GM10847 (cell line): Measurements from ENCODE around the gene EHD4.

ENCODE experiments used
- POLR2A ChIP-seq: IDR thresholded peaks from 2 replicates; pipeline ENCODE4 v1.6.1; 2011; ENCODE audit not compliant: insufficient read length; ENCODE audit errors: extremely low read depth

EHD4 gene

DNA sequence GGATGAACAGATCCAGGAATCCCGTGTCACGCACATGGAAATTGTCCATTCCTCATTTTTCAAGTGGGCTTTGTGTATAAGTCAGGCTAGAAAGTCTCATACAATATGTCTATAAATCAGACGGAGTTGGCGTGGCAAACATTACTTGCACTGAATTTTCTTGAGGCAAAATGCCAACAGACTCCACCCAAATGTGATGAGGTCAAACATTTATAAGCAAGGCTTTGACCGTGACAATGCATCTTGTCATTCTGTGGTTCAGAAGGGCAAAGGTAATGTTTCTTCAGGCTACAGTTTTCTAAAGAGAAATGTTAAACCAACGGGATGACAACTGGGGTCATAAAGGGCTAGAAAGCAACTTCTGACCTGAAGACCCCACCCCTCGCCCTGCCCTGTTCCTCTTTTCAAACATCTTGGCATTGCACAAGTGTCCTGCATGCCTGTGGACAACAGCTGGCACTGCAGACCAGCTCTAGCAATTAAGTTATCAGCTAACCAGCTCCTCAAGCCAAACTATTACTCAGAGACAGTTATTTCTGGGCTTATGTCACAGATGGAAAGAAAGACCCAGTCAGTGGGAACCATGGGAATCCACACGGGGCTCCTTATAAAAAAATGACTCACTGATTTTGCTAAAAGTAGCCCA lies 42.0 kb downstream of the EHD4 start:
- no peak for TF ChIP-seq POLR2A

GRCh38 chr15:41928637-41929620 lies 43.4 kb downstream of the EHD4 start:
- no peak for TF ChIP-seq POLR2A

DNA sequence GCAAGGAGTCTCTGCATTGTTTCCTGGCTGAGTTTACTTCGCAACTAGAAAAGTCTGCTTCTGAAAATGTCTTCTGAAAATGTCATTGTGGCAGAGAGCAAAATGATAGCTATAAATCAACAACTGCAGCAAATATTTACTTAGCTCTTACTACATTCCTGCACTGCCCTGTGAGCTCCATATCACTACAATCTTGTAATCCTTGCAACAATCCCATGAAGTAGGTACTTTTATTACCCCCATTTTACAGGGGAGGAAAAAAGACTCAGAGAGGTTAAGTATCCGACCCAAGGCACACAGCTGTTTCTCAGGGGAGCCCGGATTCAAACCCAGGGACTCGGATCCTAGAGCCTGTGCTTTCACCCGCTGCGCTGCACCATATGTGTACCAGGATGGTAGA lies 44.3 kb downstream of the EHD4 start:
- no peak for TF ChIP-seq POLR2A

- TF ChIP-seq POLR2A, result no peak
Measured at GRCh38 chr15:41927536-41927935, 44.8 kb downstream of the EHD4 start.

GRCh38 chr15:41926185-41927056 lies 45.9 kb downstream of the EHD4 start:
- no peak for TF ChIP-seq POLR2A

DNA sequence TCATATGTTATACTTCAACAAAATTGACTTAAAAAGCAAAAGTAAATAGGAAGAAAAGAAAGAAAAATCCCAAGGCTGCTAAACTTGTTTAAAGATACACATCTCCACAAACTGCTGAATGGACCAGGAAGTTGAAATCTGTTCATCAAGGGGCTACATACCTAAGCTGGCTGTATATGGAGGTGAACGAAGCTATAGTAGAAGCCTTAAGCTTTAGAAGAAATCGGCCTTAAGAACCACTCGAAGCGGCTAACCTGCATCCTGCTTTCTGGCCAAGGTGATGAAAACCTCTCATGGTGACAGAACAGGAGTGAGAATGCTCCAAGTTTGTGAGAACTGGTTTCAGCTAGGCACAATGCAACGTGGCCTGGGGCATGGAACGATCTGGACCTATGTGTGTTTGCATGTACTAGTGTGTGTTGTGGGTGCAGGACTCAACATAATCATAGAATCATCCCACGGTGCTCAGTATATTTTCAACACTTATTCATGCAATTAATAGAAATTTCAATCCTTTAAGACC lies 47.2 kb downstream of the EHD4 start:
- TF ChIP-seq POLR2A, result no peak

DNA sequence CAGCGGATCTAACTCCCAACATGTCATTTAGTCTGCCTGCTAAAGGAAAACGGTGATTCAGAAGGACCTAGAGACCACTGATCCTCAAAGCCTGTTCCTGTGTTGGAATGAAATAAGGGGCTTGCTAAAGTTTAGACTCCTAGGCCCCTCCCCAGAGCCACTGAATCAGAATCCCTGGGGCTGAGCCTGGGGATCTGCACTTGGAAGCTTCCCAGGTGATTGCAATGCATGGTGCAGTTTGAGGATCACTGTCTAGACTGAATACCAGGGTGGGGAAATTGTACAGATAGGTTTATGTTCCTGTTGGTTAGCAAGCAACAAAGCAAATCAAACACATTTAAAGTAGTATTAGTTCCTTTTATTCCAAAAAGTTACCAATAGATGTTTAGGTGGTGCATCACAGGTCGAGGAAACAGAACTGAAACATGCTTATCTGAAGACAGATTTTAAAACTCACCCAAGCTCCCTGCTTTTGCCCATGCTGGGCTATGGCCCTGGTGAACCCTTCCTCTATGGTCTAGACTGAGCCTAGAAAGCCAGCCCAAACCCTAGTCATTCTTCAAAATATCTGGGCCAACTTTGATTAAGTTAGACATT lies 48.9 kb downstream of the EHD4 start:
- TF ChIP-seq POLR2A, result no peak

DNA sequence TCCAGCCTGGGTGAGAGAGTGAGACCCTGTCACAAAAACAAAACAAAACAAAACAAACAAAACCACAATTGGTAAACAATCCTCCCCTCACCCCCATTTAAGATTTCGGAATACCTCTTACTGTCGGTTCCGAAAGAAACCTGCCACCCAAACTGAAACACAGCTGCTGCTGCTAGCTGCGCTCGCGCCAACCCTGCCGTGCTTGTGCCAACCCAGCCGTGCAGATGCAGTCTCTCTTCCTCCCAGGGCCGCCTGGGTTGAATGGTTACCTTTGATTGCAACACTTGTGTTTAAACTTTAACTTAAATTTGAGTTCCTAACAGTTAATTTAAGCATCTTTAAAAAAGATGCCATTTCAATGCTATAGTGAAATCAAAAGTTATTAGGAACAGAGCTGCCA lies 50.0 kb downstream of the EHD4 start:
- no peak for TF ChIP-seq POLR2A

DNA sequence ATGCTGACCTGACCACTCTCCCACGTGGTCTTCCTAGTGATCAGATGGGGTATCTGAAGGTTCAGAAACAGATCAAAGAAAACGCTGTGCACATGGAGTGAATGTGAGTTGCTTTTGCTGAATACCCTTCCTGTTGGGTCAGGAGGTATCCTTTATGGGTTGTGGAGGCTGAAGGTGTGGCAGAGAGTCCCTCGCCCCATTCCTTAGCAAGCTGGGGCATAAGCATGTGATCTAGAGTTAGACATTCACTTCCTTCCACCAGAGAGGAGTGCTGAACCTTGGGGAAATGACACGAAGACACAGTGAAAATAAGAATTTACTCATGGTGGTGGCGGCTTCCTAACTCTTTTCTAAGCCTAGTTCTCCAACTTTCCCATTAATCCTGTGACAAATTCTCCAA lies 50.7 kb downstream of the EHD4 start:
- no peak for TF ChIP-seq POLR2A

- no peak for TF ChIP-seq POLR2A
Measured at GRCh38 chr15:41921167-41921566, 51.2 kb downstream of the EHD4 start.

DNA sequence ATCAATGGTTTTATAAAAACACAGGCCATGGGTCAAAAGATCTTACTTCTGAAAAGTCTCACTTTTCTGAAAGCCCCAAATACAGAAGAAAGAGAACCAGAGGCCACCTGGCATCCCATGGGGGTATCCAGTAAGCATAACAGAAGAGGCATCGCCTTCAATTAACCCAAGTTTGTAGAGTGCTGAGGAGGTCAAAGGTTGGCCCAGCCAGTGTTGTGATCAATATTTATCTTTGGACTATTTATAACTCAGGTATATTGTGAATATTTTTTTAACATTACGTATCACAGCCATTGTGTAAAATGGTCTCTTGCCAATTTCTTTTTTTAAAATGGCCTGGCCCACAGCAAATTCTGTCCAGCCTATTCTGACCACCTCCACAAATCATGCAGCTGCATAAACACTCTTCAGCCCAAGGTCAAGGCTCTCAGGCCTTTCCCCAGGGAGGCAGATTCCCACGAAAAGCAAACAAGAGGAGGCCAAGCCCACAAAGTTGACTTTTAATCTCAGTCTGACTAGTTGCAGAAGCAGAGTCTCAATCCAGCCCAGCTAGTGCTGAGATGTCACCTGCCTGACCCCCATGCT lies 52.3 kb downstream of the EHD4 start:
- no peak for TF ChIP-seq POLR2A

DNA sequence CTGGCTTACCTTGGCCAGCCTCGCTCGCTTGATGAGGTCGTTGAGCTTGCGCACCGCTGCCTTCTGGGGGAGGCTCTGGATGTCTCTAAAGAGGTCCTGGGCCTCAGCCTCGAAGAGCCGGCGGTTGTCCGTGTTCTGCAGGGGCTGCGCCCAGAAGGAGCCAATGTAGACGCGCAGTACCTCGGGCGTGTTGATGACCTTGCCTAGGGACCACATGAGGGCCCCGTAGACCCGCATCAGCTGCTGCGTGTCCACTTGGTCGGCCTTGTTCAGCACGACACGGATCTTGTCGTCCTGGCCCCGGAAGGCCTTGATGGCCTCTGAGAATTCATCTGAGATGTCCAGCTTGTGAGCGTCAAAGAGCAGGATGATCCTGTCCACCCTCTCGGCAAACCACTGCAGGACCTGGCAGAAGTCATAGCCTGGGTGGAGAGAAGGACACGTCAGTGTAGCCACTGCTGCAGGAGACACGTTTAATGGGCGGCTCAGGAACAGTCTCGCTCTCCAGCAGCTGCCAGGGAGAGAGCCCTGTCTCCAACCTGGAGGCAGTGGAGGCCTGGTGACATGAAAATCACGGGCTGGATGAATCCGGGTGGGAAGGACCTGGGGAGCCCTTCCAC lies 53.0 kb downstream of the EHD4 start:
- no peak for TF ChIP-seq POLR2A

GRCh38 chr15:41918506-41919126 lies 53.7 kb downstream of the EHD4 start:
- no peak for TF ChIP-seq POLR2A
